Measurements from ENCODE around the gene RMND1.
"Not testable (repeated sequence)": the region's sequence is repeated elsewhere in the genome, so short reads cannot be mapped to it uniquely, and the experiment has no call there.

RMND1 gene

DNA sequence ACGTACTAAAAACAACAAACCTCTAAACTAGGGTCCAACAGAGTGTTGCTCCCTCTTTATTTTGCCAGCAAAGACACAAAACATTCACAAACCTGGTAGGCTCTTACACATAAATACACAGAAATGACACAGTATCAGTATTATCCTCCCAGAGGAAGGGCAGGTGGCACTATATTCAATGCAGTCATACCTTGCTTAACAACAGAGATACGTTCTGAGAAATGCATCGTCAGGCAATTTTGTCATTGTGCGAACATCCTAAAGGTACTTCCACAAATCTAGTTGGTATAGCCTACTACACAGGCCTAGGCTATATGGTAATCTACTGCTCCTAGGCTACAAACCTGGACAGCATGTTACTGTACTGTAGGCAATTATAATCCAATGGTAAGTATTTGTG is 70.2 kb downstream of the RMND1 start:
- DNase-seq (ENCODE audit: low read depth): no peak

DNA sequence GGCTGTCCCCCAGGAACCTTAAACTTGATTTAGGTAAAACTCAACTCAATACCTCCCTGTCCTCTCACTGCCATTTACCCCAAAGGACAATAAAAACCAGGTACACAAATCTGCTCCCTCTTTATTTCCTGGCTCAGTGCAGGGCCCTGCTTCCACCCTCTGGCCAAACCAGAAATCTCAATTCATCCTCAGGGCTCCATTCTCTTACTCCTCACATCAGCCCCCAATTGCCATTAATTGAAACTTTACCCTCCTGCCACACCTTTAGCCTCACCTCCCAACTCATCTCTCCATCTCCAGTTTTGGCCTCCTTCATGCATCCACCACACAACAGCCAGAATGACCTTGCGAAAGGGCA is 71.1 kb downstream of the RMND1 start:
- no peak for DNase-seq (ENCODE audit: low read depth)

DNA sequence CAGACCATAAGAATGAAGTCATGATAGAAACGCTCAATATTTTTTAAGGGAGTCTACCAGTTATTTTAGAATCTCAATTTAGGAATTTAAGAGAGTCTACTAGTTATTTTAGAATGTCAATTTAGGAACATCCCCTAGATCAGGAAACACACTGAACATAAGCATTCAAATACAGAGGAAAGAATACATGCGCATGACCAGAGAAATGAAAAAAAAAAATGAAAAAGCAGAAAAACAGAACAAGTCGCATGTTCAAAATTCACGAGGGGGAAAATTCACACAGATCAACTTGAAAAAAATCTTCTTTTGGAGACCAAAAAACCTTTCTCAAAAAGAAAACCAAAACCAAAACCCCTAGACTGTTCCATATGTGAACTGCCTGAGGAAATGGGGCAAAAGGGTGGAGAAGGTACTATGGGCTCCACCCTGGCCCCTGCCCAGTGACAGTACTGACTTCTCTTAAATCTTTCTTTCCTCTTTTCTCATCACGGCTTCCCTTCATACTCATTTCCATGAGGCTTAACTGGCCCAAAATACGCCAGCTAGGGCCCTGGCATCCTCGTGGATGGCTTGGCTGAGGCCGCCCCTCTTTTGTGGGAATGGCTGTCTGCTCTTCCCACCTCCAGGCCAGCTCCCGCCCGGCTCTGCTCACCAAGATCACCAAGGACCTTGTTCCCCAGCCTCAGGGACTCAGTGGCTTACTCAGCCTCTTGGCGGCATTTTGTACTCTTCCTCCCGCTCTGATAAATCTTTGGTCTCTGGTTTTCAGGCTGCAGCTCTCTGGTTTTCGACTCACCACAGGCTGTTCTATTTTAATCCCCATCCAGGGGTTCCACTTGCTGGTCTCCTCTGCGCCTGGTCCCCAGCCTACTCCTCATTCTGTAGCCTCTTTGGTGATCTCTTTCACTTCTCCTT is 71.7 kb downstream of the RMND1 start:
- no peak for DNase-seq (ENCODE audit: low read depth)

DNA sequence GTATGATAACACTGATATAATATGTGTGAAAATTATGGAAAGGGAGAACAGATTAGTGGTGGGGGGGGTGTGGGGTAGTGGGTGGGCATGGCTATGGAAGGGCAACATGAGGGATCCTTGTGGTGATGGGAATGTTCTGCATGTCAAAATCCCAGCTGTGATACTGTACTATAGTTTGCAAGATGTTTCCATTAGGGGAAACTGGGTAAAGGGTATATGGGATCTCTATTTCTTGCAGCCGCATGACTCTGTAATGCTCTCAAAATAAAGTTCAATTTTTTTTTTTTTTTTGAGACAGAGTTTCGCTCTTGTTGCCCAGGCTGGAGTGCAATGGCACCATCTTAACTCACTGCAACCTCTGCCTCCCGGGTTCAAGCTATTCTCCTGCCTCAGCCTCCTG is 74.8 kb downstream of the RMND1 start:
- no peak for DNase-seq (ENCODE audit: low read depth)

DNA sequence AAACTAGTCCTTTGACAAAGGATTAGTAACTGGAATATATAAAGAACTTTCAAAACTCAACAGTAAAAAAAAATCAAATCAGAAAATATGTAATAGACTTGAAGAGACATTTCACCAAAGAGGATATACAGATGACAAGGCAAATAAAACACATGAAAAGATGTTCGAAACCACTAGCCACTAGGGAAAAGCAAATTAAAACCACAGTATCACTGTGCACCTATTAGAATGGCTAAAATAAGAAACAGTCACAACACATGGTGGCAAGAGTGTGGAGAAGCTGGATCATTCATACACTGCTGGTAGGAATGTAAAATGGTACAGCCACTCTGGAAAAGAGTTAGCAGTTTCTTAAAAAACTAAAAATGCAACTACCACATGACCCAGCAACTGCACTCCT is 75.5 kb downstream of the RMND1 start:
- DNase-seq (ENCODE audit: low read depth): no peak

DNA sequence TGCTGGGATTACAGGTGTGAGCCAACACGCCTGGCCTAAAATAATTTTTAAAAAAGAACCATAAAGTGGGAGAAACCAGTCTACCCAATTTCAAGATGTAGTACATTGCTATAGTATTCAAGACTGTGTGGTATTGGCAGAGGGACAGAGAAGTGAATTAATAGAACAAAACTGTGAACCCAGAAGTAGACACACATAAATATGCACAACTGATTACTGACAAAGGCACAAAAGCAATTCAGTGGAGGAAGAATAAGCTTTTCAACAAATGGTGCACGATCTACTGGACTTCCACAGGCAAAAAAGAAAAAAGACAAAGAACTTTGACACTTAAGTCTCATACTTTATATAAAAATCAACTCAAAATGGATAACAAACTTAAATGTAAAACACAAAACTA is 76.1 kb downstream of the RMND1 start:
- no peak for DNase-seq (ENCODE audit: low read depth)

DNA sequence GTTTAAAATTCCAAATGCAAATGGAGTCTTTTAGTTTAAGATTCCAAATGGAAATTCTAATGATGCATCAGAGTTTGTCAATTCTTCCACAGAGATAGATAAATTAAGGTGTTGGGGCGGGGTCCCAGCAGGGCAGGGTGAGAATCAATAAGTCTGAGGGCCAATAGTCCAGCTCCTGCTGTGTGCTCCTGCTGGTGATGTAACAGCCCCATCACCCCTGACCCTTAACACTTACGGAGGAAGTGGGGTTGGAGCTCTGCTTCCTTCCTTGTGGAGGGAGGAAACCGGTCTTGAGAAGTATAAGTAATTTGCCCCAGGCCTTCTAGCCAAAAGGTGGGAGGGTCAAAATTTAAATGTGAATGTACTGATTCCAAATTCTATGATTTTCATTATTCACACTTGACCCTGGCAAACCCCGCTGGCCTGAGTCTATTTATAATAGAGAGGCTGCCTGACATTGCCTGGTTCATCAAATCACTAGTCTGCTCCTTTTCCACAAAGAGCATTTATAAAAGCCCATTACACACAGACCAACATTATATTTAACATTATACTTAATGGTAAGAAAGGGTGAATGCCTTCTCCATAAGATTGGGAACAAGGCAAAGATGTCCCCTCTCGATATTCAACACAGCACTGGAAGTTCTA is 77.8 kb downstream of the RMND1 start:
- peak; percentile 50 for DNase-seq (ENCODE audit: low read depth)

DNA sequence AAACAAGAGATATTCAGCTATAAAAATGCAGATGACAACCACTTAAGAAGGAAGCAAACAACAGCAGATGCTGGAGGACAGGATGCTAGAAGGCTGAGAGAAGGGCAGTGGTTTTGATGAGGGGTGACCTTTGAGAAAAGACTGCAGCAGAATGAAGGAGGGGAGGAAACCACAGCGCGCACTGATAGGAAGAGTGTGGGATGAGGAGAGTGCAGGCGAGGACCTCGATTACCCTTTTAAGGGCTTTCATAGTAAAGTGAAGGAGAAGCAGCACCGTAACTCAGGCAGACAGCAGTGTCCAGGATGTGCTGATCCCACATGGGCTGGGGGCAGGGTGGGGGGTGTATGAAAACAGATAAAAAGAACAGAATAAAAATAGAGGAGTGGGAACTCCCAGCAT is 79.8 kb downstream of the RMND1 start:
- no peak for DNase-seq (ENCODE audit: low read depth)

DNA sequence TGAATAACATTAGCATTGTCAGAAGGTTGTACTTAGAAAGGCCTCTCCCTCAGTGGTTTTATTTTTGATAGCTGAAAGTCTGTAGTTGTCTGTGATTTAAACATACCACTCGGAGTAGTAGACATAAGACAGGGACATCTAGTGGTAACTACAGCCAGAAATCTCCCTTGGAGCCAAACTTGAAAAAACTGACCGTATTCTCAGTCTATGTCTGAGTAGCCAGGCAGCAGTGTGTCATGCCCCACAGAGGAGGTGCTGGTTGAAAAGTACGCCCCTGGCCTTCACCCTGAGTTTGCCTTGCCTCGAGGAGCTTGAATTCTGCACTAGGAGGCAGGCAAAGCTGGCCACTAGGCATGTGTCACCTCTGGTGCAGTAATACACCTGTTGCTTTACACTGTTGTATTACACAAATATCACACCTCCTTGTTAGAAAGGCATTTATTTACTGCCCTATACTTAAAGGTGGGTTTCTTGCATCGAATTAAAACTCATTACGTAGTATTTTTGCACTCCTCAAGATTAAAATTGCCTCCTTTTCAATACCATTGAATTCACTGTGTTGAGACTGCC is 81.3 kb downstream of the RMND1 start:
- DNase-seq (ENCODE audit: low read depth): peak; percentile 28

DNA sequence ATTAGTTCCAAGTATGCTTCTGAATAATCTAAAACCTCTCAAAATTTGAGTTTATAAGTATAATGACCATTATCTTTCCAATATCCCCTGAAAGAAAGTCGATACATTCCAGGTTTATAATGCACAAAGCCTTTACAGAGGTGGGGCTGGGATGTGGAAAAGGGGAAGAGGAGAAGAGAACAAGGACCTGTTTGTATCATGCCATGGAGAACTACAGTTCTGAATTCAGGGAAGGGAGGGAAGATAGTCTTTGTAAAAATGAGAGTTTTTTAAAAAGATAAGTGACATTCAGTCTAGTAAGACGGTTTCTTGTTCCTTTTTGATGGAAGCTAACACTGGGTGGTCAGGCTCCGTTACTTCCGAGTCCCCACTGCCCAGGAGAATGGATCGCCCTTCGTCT is 86.7 kb downstream of the RMND1 start:
- no peak for DNase-seq (ENCODE audit: low read depth)

DNA sequence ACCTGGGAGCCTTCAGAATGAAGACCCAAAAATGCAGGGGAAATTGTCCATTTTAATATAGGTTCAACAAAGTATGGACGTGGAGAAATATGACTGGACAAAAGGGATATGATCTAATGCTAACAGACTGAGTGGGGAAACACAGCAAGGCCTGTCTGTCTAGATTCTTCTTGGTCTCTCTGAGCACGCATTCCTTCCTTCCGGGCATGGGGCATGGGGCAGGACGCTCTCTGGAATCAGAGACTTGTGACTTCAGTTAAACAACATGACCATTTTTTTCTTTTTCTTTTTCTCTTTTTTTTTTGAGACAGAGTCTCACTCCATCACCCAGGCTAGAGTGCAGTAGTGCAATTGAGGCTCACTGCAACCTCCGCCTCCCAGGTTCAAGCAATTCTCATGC is 92.4 kb downstream of the RMND1 start:
- no peak for DNase-seq (ENCODE audit: low read depth)

DNA sequence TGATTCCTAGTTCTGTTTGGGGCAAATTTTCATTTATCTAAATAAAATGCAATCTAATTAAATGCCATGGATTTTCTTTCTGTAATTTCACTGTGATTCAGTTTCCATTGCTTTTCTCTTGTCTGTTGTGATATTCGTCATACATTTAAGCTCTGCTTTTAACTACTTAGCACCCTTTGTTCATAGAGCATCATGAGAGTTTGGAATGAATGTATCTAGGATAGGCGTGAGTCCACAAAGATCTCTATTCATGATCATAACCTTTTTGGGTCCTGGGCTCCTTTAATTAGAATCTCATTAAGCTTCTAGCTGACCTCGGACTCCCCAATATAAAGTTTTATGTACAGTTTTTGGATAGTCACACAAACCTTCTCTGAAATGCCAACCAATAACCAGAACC is 93.5 kb downstream of the RMND1 start:
- no peak for DNase-seq (ENCODE audit: low read depth)

DNA sequence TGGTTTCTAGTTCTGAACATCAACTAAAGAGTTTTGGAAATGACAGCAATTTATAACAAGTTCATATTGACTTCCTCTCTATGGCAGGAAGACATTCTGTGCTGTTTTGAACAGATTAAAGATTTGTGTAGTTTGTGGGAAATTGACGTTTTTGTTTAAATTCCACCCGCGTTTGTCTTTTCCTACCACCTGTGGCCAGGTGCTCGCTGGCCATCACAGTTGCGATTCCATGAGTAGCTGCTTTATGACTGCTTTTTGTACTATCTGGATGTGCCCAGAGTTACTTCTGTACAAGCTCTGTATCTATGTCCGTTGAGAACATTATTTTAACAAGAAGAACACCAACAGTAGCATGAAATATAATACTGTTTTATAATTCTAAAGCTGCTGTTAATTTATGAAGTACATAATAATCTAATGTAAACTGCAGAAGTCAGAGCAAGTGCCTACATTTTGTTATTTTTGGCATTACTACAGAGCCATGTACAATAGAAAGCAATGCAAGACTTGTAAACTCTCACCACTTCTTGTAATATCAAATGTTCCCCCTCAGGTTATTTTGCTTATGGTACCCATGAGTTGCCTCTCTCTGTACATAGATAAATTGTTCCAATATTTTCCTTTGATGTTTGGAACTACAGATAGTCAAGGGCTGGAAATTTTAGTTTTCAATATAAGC is 94.0 kb downstream of the RMND1 start:
- DNase-seq (ENCODE audit: low read depth): no peak

DNA sequence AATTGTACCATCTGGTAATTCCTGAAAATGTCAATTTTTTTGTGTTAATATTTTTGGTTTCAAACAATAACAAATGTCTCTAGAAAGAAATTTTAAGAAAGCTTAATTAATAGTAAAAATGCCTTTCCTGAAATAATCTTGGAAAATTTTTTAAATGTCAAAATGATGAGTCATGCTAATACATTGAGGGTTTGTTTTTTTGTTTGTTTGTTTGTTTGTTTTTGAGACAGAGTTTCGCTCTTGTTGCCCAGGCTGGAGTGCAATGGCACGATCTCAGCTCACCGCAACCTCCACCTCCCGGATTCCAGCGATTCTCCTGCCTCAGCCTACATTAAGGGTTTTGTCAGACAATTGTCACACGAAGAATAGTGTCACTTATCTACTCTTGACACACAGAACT is 94.9 kb downstream of the RMND1 start:
- not testable (repeated sequence) for DNase-seq (ENCODE audit: low read depth)

Measured in ELR (cell line).